ENCODE results near the gene ABHD11.
A peak's percentile ranks its signal among the peaks of the same experiment; 100 is the strongest.

ABHD11 gene

GRCh38 chr7:73708961-73709549 is 29.5 kb downstream of the ABHD11 start:
- peaks cover 0 to 10% (median 0%) of the 10 kb centered on the region in 3 donors for H3K36me3 ChIP-seq
- no peaks in the 10 kb centered on the region for H3K27me3 ChIP-seq
- H3K4me3 ChIP-seq: no peak overlapping the region
- peaks cover 0 to 31% (median 20%) of the 10 kb centered on the region in 4 donors for H3K4me1 ChIP-seq
- TF ChIP-seq CTCF (IDR thresholded peaks at IDR 0.05): no peak
- DNase-seq: no peak
- H3K9me3 ChIP-seq: no peaks in the 10 kb centered on the region
- no peak overlapping the region for H3K27ac ChIP-seq
- intact Hi-C loops (cut with DNase I; ENCODE audit: low total_unique reads): no loop called here

- H3K4me3 ChIP-seq: no peak overlapping the region
These were observed 31.5 kb downstream of the ABHD11 start for GRCh38 chr7:73707045-73707631.

GRCh38 chr7:73706126-73707044 is 32.2 kb downstream of the ABHD11 start:
- DNase-seq: no peak

More at GRCh38 chr7:73707045-73707631, 31.5 kb downstream of the ABHD11 start:
- intact Hi-C loops (cut with DNase I; ENCODE audit: low total_unique reads): no loop called here
- Histone ChIP-seq H3K9me3 (no peaks in the 10 kb centered on the region), H3K27me3 (no peaks in the 10 kb centered on the region), H3K36me3 (peaks cover 0 to 26% (median 6%) of the 10 kb centered on the region in 3 donors), H3K4me1 (peaks cover 0 to 36% (median 24%) of the 10 kb centered on the region in 4 donors), H3K27ac (no peak overlapping the region)
- no peak for TF ChIP-seq CTCF (IDR thresholded peaks at IDR 0.05)
- peak in 1 of 2 donors; percentile 60 for DNase-seq

GRCh38 chr7:73705551-73705920 is 33.1 kb downstream of the ABHD11 start:
- no peaks in the 10 kb centered on the region for H3K9me3 ChIP-seq
- no peak for DNase-seq
- H3K4me3 ChIP-seq: no peak overlapping the region
- H3K36me3 ChIP-seq: peaks cover 0 to 38% (median 8%) of the 10 kb centered on the region in 3 donors
- H3K27ac ChIP-seq: peak overlapping the region; percentile 57 to 58
- no peak for TF ChIP-seq CTCF (IDR thresholded peaks at IDR 0.05)
- H3K27me3 ChIP-seq: no peaks in the 10 kb centered on the region
- H3K4me1 ChIP-seq: peaks cover 0 to 36% (median 24%) of the 10 kb centered on the region in 4 donors
- intact Hi-C loops (cut with DNase I; ENCODE audit: low total_unique reads): no loop called here

More at GRCh38 chr7:73706126-73707044, 32.2 kb downstream of the ABHD11 start:
- H3K27me3 ChIP-seq: no peaks in the 10 kb centered on the region
- H3K4me3 ChIP-seq: no peak overlapping the region
- no peak for TF ChIP-seq CTCF (IDR thresholded peaks at IDR 0.05)
- H3K9me3 ChIP-seq: no peaks in the 10 kb centered on the region
- intact Hi-C loops (cut with DNase I; ENCODE audit: low total_unique reads): no loop called here
- H3K4me1 ChIP-seq: peaks cover 0 to 36% (median 24%) of the 10 kb centered on the region in 4 donors
- H3K27ac ChIP-seq: peak overlapping the region; percentile 57 to 58
- peaks cover 0 to 31% (median 8%) of the 10 kb centered on the region in 3 donors for H3K36me3 ChIP-seq

- intact Hi-C loops (cut with DNase I; ENCODE audit: low total_unique reads): no loop called here
- Histone ChIP-seq H3K36me3 (peaks cover 0 to 44% (median 12%) of the 10 kb centered on the region in 3 donors), H3K27me3 (no peaks in the 10 kb centered on the region), H3K27ac (peak overlapping the region; percentile 57 to 58), H3K4me3 (no peak overlapping the region), H3K4me1 (peaks cover 0 to 36% (median 24%) of the 10 kb centered on the region in 4 donors), H3K9me3 (no peaks in the 10 kb centered on the region)
- peak in 1 of 2 donors; percentile 84 for DNase-seq
- no peak for TF ChIP-seq CTCF (IDR thresholded peaks at IDR 0.05)
These were observed 33.7 kb downstream of the ABHD11 start for GRCh38 chr7:73704640-73705550.

All from tibial artery (tissue), 4 donors.